Fibroblast of lung (primary cell): ENCODE results near the gene ACOXL. TPM values are rescaled to one million over a fixed set of nuclear protein-coding genes. Genes with fewer than 3 reads are reported as not detected.

ENCODE experiments used
- DNase-seq, 2 donors: peaks; one replicate each; pipeline versions ENCODE4 v3.0.0 to v3.0.0-alpha.2; 2010; ENCODE audit warnings: low read depth in 2 of 2
- H2AFZ ChIP-seq: 2 replicates; pipeline ENCODE4 v1.5.1; 2012; ENCODE audit warnings: low read length, control low read depth, inconsistent platforms
- H3K27ac ChIP-seq: 2 replicates; pipeline ENCODE4 v1.5.1; 2011; ENCODE audit warnings: low read length, control low read depth; ENCODE audit not compliant: insufficient read depth
- H3K27me3 ChIP-seq: 2 replicates; pipeline ENCODE4 v1.5.1; 2011; ENCODE audit warnings: mild to moderate bottlenecking, low read length; ENCODE audit not compliant: control insufficient read depth, insufficient read depth
- H3K36me3 ChIP-seq: 2 replicates; pipeline ENCODE4 v1.5.1; 2011; ENCODE audit warnings: low read length; ENCODE audit not compliant: control insufficient read depth, insufficient read depth
- H3K4me1 ChIP-seq: 2 replicates; pipeline ENCODE4 v1.5.1; 2011; ENCODE audit warnings: low read length; ENCODE audit not compliant: control insufficient read depth, insufficient read depth; ENCODE audit errors: extremely low read depth
- H3K4me2 ChIP-seq: 2 replicates; pipeline ENCODE4 v1.5.1; 2011; ENCODE audit warnings: low read length, control low read depth; ENCODE audit not compliant: insufficient read depth; ENCODE audit errors: extremely low read depth
- H3K4me3 ChIP-seq, 4 experiments: fragments of 200-600 bp in 1 of 4; sonication (generic) in 1 of 4; replicated peaks in 1 of 4; 2 replicates each; pipeline ENCODE4 v1.5.1; 2011 to 2016; ENCODE audit warnings: low read length in 4 of 4, low read depth in 3 of 4, mild to moderate bottlenecking in 3 of 4, control low read depth in 2 of 4, inconsistent platforms in 1 of 4, mixed read lengths in 1 of 4; ENCODE audit not compliant: insufficient read depth in 1 of 4; ENCODE audit errors: control extremely low read depth in 1 of 4
- H3K79me2 ChIP-seq: 2 replicates; pipeline ENCODE4 v1.5.1; 2012; ENCODE audit warnings: mild to moderate bottlenecking, low read length, inconsistent platforms; ENCODE audit not compliant: control insufficient read depth, insufficient read depth
- H3K9ac ChIP-seq: 2 replicates; pipeline ENCODE4 v1.5.1; 2011; ENCODE audit warnings: mild to moderate bottlenecking, low read length, control low read depth; ENCODE audit not compliant: insufficient read depth
- H3K9me3 ChIP-seq: 2 replicates; pipeline ENCODE4 v1.5.1; 2012; ENCODE audit warnings: low read depth, low read length; ENCODE audit not compliant: control insufficient read depth, insufficient read depth
- H4K20me1 ChIP-seq: 2 replicates; pipeline ENCODE4 v1.5.1; 2011; ENCODE audit warnings: low read length; ENCODE audit not compliant: control insufficient read depth, insufficient read depth; ENCODE audit errors: extremely low read depth
- CTCF ChIP-seq, 2 donors: IDR thresholded peaks in 1 of 2; conservative IDR thresholded peaks in 1 of 2; 1 replicate in 1 of 2; 2 replicates in 1 of 2; pipeline ENCODE4 v1.5.1; 2011 to 2012; ENCODE audit warnings: low read length in 2 of 2, control low read depth in 1 of 2, inconsistent platforms in 1 of 2, low read depth in 1 of 2, mild to moderate bottlenecking in 1 of 2
- EZH2 ChIP-seq: IDR thresholded peaks from 2 replicates; pipeline ENCODE4 v1.5.1; 2012; ENCODE audit warnings: low read length, control low read depth, mild to moderate bottlenecking; ENCODE audit errors: missing control alignments
- polyA plus RNA-seq, 2 donors: library from polyadenylated mRNA; depleted of rRNA in 1 of 2; stranded (reverse) in 1 of 2; unstranded in 1 of 2; fragments of >200 nt; gene quantifications; 2 replicates each; pipeline ENCODE4 v1.2.1, GENCODE V29; 2011 to 2012; ENCODE audit warnings: missing spikeins in 1 of 2
- total RNA-seq: library from RNA; depleted of rRNA; stranded (reverse); fragments of >200 nt; gene quantifications from 2 replicates; pipeline ENCODE4 v1.2.1, GENCODE V29; 2014

ACOXL gene
- total and polyA plus RNA-seq, 2 donors (not counting 1 experiment from before 2014, with no cell fraction given) = not detected

GRCh38 chr2:110793034-110793433, 60.7 kb downstream of the ACOXL start:
- no peaks in the 10 kb centered on the region for H3K79me2 ChIP-seq
- no peak overlapping the region for H3K27ac ChIP-seq
- H3K9ac ChIP-seq = no peak overlapping the region
- H3K4me1 ChIP-seq = no peaks in the 10 kb centered on the region
- TF ChIP-seq EZH2 = no peak
- TF ChIP-seq CTCF (conservative IDR thresholded peaks at IDR 0.05 in 1 of 2, IDR thresholded peaks at IDR 0.05 in 1 of 2; ENCODE audit: low read depth in 1 of 2, low read length in 2 of 2) = no peak
- peaks cover 31% of the 10 kb centered on the region for H3K27me3 ChIP-seq
- no peaks in the 10 kb centered on the region for H4K20me1 ChIP-seq
- DNase-seq = no peak
- no peaks in the 10 kb centered on the region for H3K36me3 ChIP-seq
- H3K4me3 ChIP-seq = no peak overlapping the region
- no peak overlapping the region for H3K4me2 ChIP-seq
- H2AFZ ChIP-seq = no peak overlapping the region
- no peaks in the 10 kb centered on the region for H3K9me3 ChIP-seq

- no peak overlapping the region for H2AFZ ChIP-seq
- H3K9me3 ChIP-seq = no peaks in the 10 kb centered on the region
- H3K27ac ChIP-seq = no peak overlapping the region
- H3K36me3 ChIP-seq = no peaks in the 10 kb centered on the region
- no peaks in the 10 kb centered on the region for H4K20me1 ChIP-seq
- TF ChIP-seq CTCF (conservative IDR thresholded peaks at IDR 0.05 in 1 of 2, IDR thresholded peaks at IDR 0.05 in 1 of 2; ENCODE audit: low read depth in 1 of 2, low read length in 2 of 2) (no peak), EZH2 (no peak)
- no peak overlapping the region for H3K9ac ChIP-seq
- no peak overlapping the region for H3K4me3 ChIP-seq
- no peaks in the 10 kb centered on the region for H3K4me1 ChIP-seq
- peaks cover 31% of the 10 kb centered on the region for H3K27me3 ChIP-seq
- no peak overlapping the region for H3K4me2 ChIP-seq
- H3K79me2 ChIP-seq = no peaks in the 10 kb centered on the region
- no peak for DNase-seq
These were observed 62.0 kb downstream of the ACOXL start for GRCh38 chr2:110794390-110794789.

GRCh38 chr2:110794951-110795350, 62.6 kb downstream of the ACOXL start:
- Histone ChIP-seq H3K36me3 (no peaks in the 10 kb centered on the region), H4K20me1 (no peaks in the 10 kb centered on the region), H3K79me2 (no peaks in the 10 kb centered on the region), H3K4me2 (no peak overlapping the region), H3K4me1 (no peaks in the 10 kb centered on the region), H3K27me3 (peaks cover 27% of the 10 kb centered on the region), H3K9me3 (no peaks in the 10 kb centered on the region), H3K27ac (no peak overlapping the region), H3K9ac (no peak overlapping the region), H2AFZ (no peak overlapping the region), H3K4me3 (no peak overlapping the region)
- TF ChIP-seq CTCF (conservative IDR thresholded peaks at IDR 0.05 in 1 of 2, IDR thresholded peaks at IDR 0.05 in 1 of 2; ENCODE audit: low read depth in 1 of 2, low read length in 2 of 2) (no peak), EZH2 (no peak)
- no peak for DNase-seq
